Measurements from ENCODE around the gene SLC30A10.

- TF ChIP-seq, protein P1, sequence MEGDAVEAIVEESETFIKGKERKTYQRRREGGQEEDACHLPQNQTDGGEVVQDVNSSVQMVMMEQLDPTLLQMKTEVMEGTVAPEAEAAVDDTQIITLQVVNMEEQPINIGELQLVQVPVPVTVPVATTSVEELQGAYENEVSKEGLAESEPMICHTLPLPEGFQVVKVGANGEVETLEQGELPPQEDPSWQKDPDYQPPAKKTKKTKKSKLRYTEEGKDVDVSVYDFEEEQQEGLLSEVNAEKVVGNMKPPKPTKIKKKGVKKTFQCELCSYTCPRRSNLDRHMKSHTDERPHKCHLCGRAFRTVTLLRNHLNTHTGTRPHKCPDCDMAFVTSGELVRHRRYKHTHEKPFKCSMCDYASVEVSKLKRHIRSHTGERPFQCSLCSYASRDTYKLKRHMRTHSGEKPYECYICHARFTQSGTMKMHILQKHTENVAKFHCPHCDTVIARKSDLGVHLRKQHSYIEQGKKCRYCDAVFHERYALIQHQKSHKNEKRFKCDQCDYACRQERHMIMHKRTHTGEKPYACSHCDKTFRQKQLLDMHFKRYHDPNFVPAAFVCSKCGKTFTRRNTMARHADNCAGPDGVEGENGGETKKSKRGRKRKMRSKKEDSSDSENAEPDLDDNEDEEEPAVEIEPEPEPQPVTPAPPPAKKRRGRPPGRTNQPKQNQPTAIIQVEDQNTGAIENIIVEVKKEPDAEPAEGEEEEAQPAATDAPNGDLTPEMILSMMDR (conservative IDR thresholded peaks at IDR 0.05 in 1 of 2, IDR thresholded peaks at IDR 0.05 in 1 of 2; ENCODE audit: extremely low read depth in 1 of 2, insufficient read depth in 1 of 2, low read depth in 1 of 2, low read length in 2 of 2): no peak
- TF ChIP-seq EZH2 (IDR thresholded peaks at IDR 0.05; ENCODE audit: borderline replicate concordance, low read length): no peak
These were observed 22.8 kb downstream of the SLC30A10 start for GRCh38 chr1:219905524-219905923.
